HepG2 (cell line): ENCODE results near the gene BRIP1. TPM values are rescaled to one million over a fixed set of nuclear protein-coding genes. Genes with fewer than 3 reads are reported as not detected.

ENCODE experiments used
- ARID2 ChIP-seq: sonication (generic); formaldehyde crosslinking; IDR thresholded peaks from 2 replicates; pipeline ENCODE4 v1.8.1; 2022; ENCODE audit warnings: mild to moderate bottlenecking, missing genetic modification reagents, borderline replicate concordance
- ONECUT2 ChIP-seq: sonication (generic); formaldehyde crosslinking; IDR thresholded peaks from 2 replicates; pipeline ENCODE4 v1.4.0; 2020; ENCODE audit warnings: missing genetic modification reagents
- ZKSCAN8 ChIP-seq: IDR thresholded peaks from 2 replicates; pipeline ENCODE4 v1.6.1; 2016; ENCODE audit warnings: borderline replicate concordance, missing genetic modification reagents, missing compliant biosample characterization
- ZNF577 ChIP-seq: sonication (generic); formaldehyde crosslinking; IDR thresholded peaks from 2 replicates; pipeline ENCODE4 v1.4.0; 2020; ENCODE audit warnings: mild to moderate bottlenecking, low read depth, missing genetic modification reagents, borderline replicate concordance
- polyA plus RNA-seq, 8 experiments: library from polyadenylated mRNA; depleted of rRNA in 3 of 8; stranded (reverse) in 7 of 8; unstranded in 1 of 8; fragments of >200 nt; fragmentation: Illumina TruSeq in 4 of 8; extraction: Trizol in 4 of 8; gene quantifications; 2 replicates each; pipeline versions ENCODE4 v1.2.1 to v1.2.3, GENCODE V29; 2011 to 2016; ENCODE audit warnings: low read depth in 4 of 8, missing spikeins in 1 of 8, mixed read lengths in 1 of 8; ENCODE audit not compliant: insufficient read depth in 1 of 8
- total RNA-seq, 5 experiments: library from RNA; depleted of rRNA; stranded (reverse); fragments of >200 nt; fragmentation: Illumina TruSeq; extraction: Trizol; gene quantifications; 2 replicates each; pipeline ENCODE4 v1.2.3, GENCODE V29; 2016; ENCODE audit warnings: low read depth in 1 of 5
- TF ChIP-seq, protein P1 (sequence below): sonication (generic); formaldehyde crosslinking; IDR thresholded peaks from 2 replicates; pipeline ENCODE4 v1.4.0; 2020; ENCODE audit warnings: missing genetic modification reagents
- TF ChIP-seq, protein P2 (sequence below): sonication (generic); formaldehyde crosslinking; IDR thresholded peaks from 2 replicates; pipeline ENCODE4 v1.9.0; 2021; ENCODE audit warnings: missing genetic modification reagents, mild to moderate bottlenecking, borderline replicate concordance

BRIP1 gene
- total and polyA plus RNA-seq, 2 of the 13 experiments (the other 11 are each of a cell fraction or from before 2014, with no cell fraction given), result 3.8 to 27.7 TPM

DNA sequence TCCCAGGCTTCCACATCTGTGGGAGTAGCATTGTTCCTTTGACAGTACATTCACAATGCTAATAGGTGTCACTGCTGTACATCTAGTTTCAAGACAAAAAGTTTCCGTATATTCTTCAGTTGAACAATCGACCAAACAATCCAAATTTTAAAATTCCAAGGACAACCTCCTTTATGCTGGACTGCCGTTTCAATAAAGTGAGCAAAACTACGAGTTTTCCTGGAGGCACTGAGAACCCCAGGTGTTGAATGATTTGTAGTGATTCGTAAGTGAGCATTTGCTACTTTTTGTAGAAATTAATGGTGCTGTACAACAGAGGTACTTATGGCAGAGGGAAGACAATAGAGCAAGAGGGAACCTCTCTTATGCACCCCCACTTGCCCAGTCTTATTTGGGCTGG, 201.1 kb downstream of the BRIP1 start (continued):
- TF ChIP-seq, protein P1, sequence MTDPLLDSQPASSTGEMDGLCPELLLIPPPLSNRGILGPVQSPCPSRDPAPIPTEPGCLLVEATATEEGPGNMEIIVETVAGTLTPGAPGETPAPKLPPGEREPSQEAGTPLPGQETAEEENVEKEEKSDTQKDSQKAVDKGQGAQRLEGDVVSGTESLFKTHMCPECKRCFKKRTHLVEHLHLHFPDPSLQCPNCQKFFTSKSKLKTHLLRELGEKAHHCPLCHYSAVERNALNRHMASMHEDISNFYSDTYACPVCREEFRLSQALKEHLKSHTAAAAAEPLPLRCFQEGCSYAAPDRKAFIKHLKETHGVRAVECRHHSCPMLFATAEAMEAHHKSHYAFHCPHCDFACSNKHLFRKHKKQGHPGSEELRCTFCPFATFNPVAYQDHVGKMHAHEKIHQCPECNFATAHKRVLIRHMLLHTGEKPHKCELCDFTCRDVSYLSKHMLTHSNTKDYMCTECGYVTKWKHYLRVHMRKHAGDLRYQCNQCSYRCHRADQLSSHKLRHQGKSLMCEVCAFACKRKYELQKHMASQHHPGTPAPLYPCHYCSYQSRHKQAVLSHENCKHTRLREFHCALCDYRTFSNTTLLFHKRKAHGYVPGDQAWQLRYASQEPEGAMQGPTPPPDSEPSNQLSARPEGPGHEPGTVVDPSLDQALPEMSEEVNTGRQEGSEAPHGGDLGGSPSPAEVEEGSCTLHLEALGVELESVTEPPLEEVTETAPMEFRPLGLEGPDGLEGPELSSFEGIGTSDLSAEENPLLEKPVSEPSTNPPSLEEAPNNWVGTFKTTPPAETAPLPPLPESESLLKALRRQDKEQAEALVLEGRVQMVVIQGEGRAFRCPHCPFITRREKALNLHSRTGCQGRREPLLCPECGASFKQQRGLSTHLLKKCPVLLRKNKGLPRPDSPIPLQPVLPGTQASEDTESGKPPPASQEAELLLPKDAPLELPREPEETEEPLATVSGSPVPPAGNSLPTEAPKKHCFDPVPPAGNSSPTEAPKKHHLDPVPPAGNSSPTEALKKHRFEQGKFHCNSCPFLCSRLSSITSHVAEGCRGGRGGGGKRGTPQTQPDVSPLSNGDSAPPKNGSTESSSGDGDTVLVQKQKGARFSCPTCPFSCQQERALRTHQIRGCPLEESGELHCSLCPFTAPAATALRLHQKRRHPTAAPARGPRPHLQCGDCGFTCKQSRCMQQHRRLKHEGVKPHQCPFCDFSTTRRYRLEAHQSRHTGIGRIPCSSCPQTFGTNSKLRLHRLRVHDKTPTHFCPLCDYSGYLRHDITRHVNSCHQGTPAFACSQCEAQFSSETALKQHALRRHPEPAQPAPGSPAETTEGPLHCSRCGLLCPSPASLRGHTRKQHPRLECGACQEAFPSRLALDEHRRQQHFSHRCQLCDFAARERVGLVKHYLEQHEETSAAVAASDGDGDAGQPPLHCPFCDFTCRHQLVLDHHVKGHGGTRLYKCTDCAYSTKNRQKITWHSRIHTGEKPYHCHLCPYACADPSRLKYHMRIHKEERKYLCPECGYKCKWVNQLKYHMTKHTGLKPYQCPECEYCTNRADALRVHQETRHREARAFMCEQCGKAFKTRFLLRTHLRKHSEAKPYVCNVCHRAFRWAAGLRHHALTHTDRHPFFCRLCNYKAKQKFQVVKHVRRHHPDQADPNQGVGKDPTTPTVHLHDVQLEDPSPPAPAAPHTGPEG (CRISPR knock-in tag), result no peak
- TF ChIP-seq ZNF577 (no peak), ZKSCAN8 (CRISPR knock-in tag) (no peak), ARID2 (CRISPR knock-in tag) (no peak), ONECUT2 (CRISPR knock-in tag) (no peak)
- TF ChIP-seq, protein P2, sequence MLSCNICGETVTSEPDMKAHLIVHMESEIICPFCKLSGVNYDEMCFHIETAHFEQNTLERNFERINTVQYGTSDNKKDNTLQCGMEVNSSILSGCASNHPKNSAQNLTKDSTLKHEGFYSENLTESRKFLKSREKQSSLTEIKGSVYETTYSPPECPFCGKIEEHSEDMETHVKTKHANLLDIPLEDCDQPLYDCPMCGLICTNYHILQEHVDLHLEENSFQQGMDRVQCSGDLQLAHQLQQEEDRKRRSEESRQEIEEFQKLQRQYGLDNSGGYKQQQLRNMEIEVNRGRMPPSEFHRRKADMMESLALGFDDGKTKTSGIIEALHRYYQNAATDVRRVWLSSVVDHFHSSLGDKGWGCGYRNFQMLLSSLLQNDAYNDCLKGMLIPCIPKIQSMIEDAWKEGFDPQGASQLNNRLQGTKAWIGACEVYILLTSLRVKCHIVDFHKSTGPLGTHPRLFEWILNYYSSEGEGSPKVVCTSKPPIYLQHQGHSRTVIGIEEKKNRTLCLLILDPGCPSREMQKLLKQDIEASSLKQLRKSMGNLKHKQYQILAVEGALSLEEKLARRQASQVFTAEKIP, result no peak
